Activated CD8-positive, alpha-beta memory T cell treated with anti-CD3 and anti-CD28 coated beads for 4 hours (primary cell): ENCODE data around the gene IL5.
"Not testable (repeated sequence)": the region's sequence is repeated elsewhere in the genome, so short reads cannot be mapped to it uniquely, and the experiment has no call there.

Experiments used
- DNase-seq, 2 donors: peaks; one replicate each; pipeline ENCODE4 v3.0.0-alpha.2; 2020; ENCODE audit warnings: low read depth in 2 of 2

Gene IL5

GRCh38 chr5:132543472-132544201 is at the start of gene IL5:
Gene IL5, minus strand, starts transcription at chr5:132543522. Its CDS starts 44 bp downstream, at chr5:132543478.
- no peak for DNase-seq

- no peak for DNase-seq
Measured at GRCh38 chr5:132592521-132592920, 49.2 kb upstream of the IL5 start.

- DNase-seq = no peak
Measured at GRCh38 chr5:132591145-132591544, 47.8 kb upstream of the IL5 start.

- DNase-seq = no peak
Measured at GRCh38 chr5:132589467-132589866, 46.1 kb upstream of the IL5 start.

- no peak for DNase-seq
Measured at GRCh38 chr5:132586063-132586462, 42.7 kb upstream of the IL5 start.

- not testable (repeated sequence) for DNase-seq
Measured at GRCh38 chr5:132584560-132584959, 41.2 kb upstream of the IL5 start.

- DNase-seq = no peak
Measured at GRCh38 chr5:132576123-132576522, 32.8 kb upstream of the IL5 start.

- no peak for DNase-seq
Measured at GRCh38 chr5:132566657-132567056, 23.3 kb upstream of the IL5 start.

GRCh38 chr5:132564555-132564954 is 21.2 kb upstream of the IL5 start:
- not testable (repeated sequence) for DNase-seq

- DNase-seq = no peak
Measured at GRCh38 chr5:132561601-132562000, 18.3 kb upstream of the IL5 start.

- DNase-seq = no peak
Measured at GRCh38 chr5:132559383-132560060, 16.2 kb upstream of the IL5 start.

GRCh38 chr5:132557478-132558172 is 14.3 kb upstream of the IL5 start:
- peak in 1 of 2 donors; percentile 2 for DNase-seq

GRCh38 chr5:132556763-132557477 is 13.6 kb upstream of the IL5 start, which contains the start of gene RAD50:
Gene RAD50, plus strand, starts transcription at chr5:132556977. Its CDS starts 348 bp downstream, at chr5:132557325.
- peak; percentile 80 to 86 for DNase-seq

- no peak for DNase-seq
Measured at GRCh38 chr5:132556153-132556762, 12.9 kb upstream of the IL5 start.

- no peak for DNase-seq
Measured at GRCh38 chr5:132549576-132549975, 6.3 kb upstream of the IL5 start.

- DNase-seq = not testable (repeated sequence)
Measured at GRCh38 chr5:132548834-132549233, 5.5 kb upstream of the IL5 start.

- no peak for DNase-seq
Measured at GRCh38 chr5:132547269-132547668, 3.9 kb upstream of the IL5 start.

GRCh38 chr5:132546108-132546507 is 2.8 kb upstream of the IL5 start:
- DNase-seq = no peak

GRCh38 chr5:132540764-132541163 is 2.6 kb downstream of the IL5 start:
- DNase-seq = no peak

GRCh38 chr5:132540149-132540548 is 3.2 kb downstream of the IL5 start:
- DNase-seq = no peak

GRCh38 chr5:132539716-132540115 is 3.6 kb downstream of the IL5 start:
- no peak for DNase-seq
